ENCODE data around the gene TMEM87A.
"Not testable (repeated sequence)": the region's sequence is repeated elsewhere in the genome, so short reads cannot be mapped to it uniquely, and the experiment has no call there.

Gene TMEM87A

GRCh38 chr15:42267286-42267685, 5.9 kb downstream of the TMEM87A start:
- no peak for DNase-seq

GRCh38 chr15:42264795-42265194, 8.4 kb downstream of the TMEM87A start:
- no peak for DNase-seq

GRCh38 chr15:42253300-42253699, 19.9 kb downstream of the TMEM87A start:
- DNase-seq = no peak

- no peak for DNase-seq
Observed at GRCh38 chr15:42240823-42241222, 32.4 kb downstream of the TMEM87A start.

GRCh38 chr15:42239528-42240182, 33.6 kb downstream of the TMEM87A start:
- no peak for DNase-seq

- no peak for DNase-seq
Observed at GRCh38 chr15:42233107-42233506, 40.1 kb downstream of the TMEM87A start.

GRCh38 chr15:42232606-42233005, 40.6 kb downstream of the TMEM87A start:
- no peak for DNase-seq

GRCh38 chr15:42231088-42231487, 42.1 kb downstream of the TMEM87A start:
- DNase-seq = no peak

GRCh38 chr15:42228981-42229380, 44.3 kb downstream of the TMEM87A start:
- DNase-seq = not testable (repeated sequence)

GRCh38 chr15:42228036-42228435, 45.2 kb downstream of the TMEM87A start:
- DNase-seq = no peak

- no peak for DNase-seq
Observed at GRCh38 chr15:42226648-42227047, 46.6 kb downstream of the TMEM87A start.

- DNase-seq = no peak
Observed at GRCh38 chr15:42220216-42220615, 53.0 kb downstream of the TMEM87A start.

GRCh38 chr15:42218953-42219592, 54.2 kb downstream of the TMEM87A start:
- no peak for DNase-seq

- no peak for DNase-seq
Observed at GRCh38 chr15:42217568-42217967, 55.7 kb downstream of the TMEM87A start.

- DNase-seq = no peak
Observed at GRCh38 chr15:42215913-42216829, 57.1 kb downstream of the TMEM87A start.

- no peak for DNase-seq
Observed at GRCh38 chr15:42214600-42214999, 58.6 kb downstream of the TMEM87A start.

- DNase-seq = no peak
Observed at GRCh38 chr15:42213511-42213910, 59.7 kb downstream of the TMEM87A start.

- no peak for DNase-seq
Observed at GRCh38 chr15:42210696-42211095, 62.5 kb downstream of the TMEM87A start.

GRCh38 chr15:42207674-42208579, 65.3 kb downstream of the TMEM87A start, which contains the start of gene VPS39:
VPS39 (minus strand) TSS chr15:42208304; CDS start chr15:42208153, 151 bp downstream.
- DNase-seq = peak; percentile 86

GRCh38 chr15:42206406-42206805, 66.8 kb downstream of the TMEM87A start:
- no peak for DNase-seq

GRCh38 chr15:42203891-42204290, 69.3 kb downstream of the TMEM87A start:
- DNase-seq = no peak

- DNase-seq = no peak
Observed at GRCh38 chr15:42202653-42203052, 70.6 kb downstream of the TMEM87A start.
